ENCODE data around the gene SEMA5A. TPM values are rescaled to one million over a fixed set of nuclear protein-coding genes. Genes with fewer than 3 reads are reported as not detected.

Gene SEMA5A
- total RNA-seq, 1 donor from 2014 or later = not detected

GRCh38 chr5:9249231-9249630 is 296.6 kb downstream of the SEMA5A start:
- no peak for DNase-seq
- Mint-ChIP-seq H3K4me1 (no peaks in the 10 kb centered on the region), H3K9me3 (no peaks in the 10 kb centered on the region), H3K36me3 (ENCODE audit: low read depth) (no peaks in the 10 kb centered on the region), H3K27me3 (no peaks in the 10 kb centered on the region), H3K4me3 (no peak overlapping the region), H3K27ac (no peak overlapping the region)
- intact Hi-C loops (cut with micrococcal nuclease) = no loop called here

GRCh38 chr5:9245071-9245470 is 300.8 kb downstream of the SEMA5A start:
- Mint-ChIP-seq H3K27me3 (no peaks in the 10 kb centered on the region), H3K4me1 (no peaks in the 10 kb centered on the region), H3K27ac (no peak overlapping the region), H3K36me3 (ENCODE audit: low read depth) (no peaks in the 10 kb centered on the region), H3K4me3 (no peak overlapping the region), H3K9me3 (no peaks in the 10 kb centered on the region)
- DNase-seq = no peak
- intact Hi-C loops (cut with micrococcal nuclease) = no loop called here

- H3K36me3 Mint-ChIP-seq (ENCODE audit: low read depth) = no peaks in the 10 kb centered on the region
- H3K27ac Mint-ChIP-seq = no peak overlapping the region
- H3K4me3 Mint-ChIP-seq = no peak overlapping the region
- DNase-seq = no peak
- intact Hi-C loops (cut with micrococcal nuclease) = no loop called here
- no peaks in the 10 kb centered on the region for H3K4me1 Mint-ChIP-seq
- no peaks in the 10 kb centered on the region for H3K9me3 Mint-ChIP-seq
- H3K27me3 Mint-ChIP-seq = no peaks in the 10 kb centered on the region
These were observed 301.5 kb downstream of the SEMA5A start for GRCh38 chr5:9244417-9244816.

- no peak overlapping the region for H3K27ac Mint-ChIP-seq
- intact Hi-C loops (cut with micrococcal nuclease) = no loop called here
- H3K4me1 Mint-ChIP-seq = no peaks in the 10 kb centered on the region
- H3K4me3 Mint-ChIP-seq = no peak overlapping the region
- no peaks in the 10 kb centered on the region for H3K9me3 Mint-ChIP-seq
- no peaks in the 10 kb centered on the region for H3K27me3 Mint-ChIP-seq
- no peaks in the 10 kb centered on the region for H3K36me3 Mint-ChIP-seq (ENCODE audit: low read depth)
- DNase-seq = no peak
These were observed 304.2 kb downstream of the SEMA5A start for GRCh38 chr5:9241479-9242305.

- no peaks in the 10 kb centered on the region for H3K36me3 Mint-ChIP-seq (ENCODE audit: low read depth)
- H3K4me3 Mint-ChIP-seq = no peak overlapping the region
- H3K27me3 Mint-ChIP-seq = no peaks in the 10 kb centered on the region
- no peak for DNase-seq
- H3K27ac Mint-ChIP-seq = no peak overlapping the region
- H3K9me3 Mint-ChIP-seq = no peaks in the 10 kb centered on the region
- intact Hi-C loops (cut with micrococcal nuclease) = no loop called here
- no peaks in the 10 kb centered on the region for H3K4me1 Mint-ChIP-seq
These were observed 305.4 kb downstream of the SEMA5A start for GRCh38 chr5:9240431-9240830.

GRCh38 chr5:9239626-9240025 is 306.2 kb downstream of the SEMA5A start:
- no peak overlapping the region for H3K27ac Mint-ChIP-seq
- H3K4me3 Mint-ChIP-seq = no peak overlapping the region

GRCh38 chr5:9239071-9239470 is 306.8 kb downstream of the SEMA5A start:
- no peak for DNase-seq
- no peak overlapping the region for H3K27ac Mint-ChIP-seq
- intact Hi-C loops (cut with micrococcal nuclease) = no loop called here
- no peaks in the 10 kb centered on the region for H3K27me3 Mint-ChIP-seq
- H3K9me3 Mint-ChIP-seq = no peaks in the 10 kb centered on the region
- no peaks in the 10 kb centered on the region for H3K4me1 Mint-ChIP-seq
- no peaks in the 10 kb centered on the region for H3K36me3 Mint-ChIP-seq (ENCODE audit: low read depth)
- H3K4me3 Mint-ChIP-seq = no peak overlapping the region

More at GRCh38 chr5:9239626-9240025, 306.2 kb downstream of the SEMA5A start:
- H3K9me3 Mint-ChIP-seq = no peaks in the 10 kb centered on the region
- no peak for DNase-seq
- intact Hi-C loops (cut with micrococcal nuclease) = no loop called here
- no peaks in the 10 kb centered on the region for H3K36me3 Mint-ChIP-seq (ENCODE audit: low read depth)
- H3K27me3 Mint-ChIP-seq = no peaks in the 10 kb centered on the region
- H3K4me1 Mint-ChIP-seq = no peaks in the 10 kb centered on the region

GRCh38 chr5:9233712-9234111 is 312.2 kb downstream of the SEMA5A start:
- Mint-ChIP-seq H3K27me3 (no peaks in the 10 kb centered on the region), H3K27ac (no peak overlapping the region), H3K36me3 (ENCODE audit: low read depth) (no peaks in the 10 kb centered on the region), H3K4me3 (no peak overlapping the region), H3K9me3 (no peaks in the 10 kb centered on the region), H3K4me1 (no peaks in the 10 kb centered on the region)
- DNase-seq = no peak
- intact Hi-C loops (cut with micrococcal nuclease) = no loop called here

- DNase-seq = no peak
- no peaks in the 10 kb centered on the region for H3K27me3 Mint-ChIP-seq
- intact Hi-C loops (cut with micrococcal nuclease) = no loop called here
- H3K4me3 Mint-ChIP-seq = no peak overlapping the region
- no peaks in the 10 kb centered on the region for H3K9me3 Mint-ChIP-seq
- no peaks in the 10 kb centered on the region for H3K36me3 Mint-ChIP-seq (ENCODE audit: low read depth)
- H3K4me1 Mint-ChIP-seq = no peaks in the 10 kb centered on the region
- H3K27ac Mint-ChIP-seq = no peak overlapping the region
These were observed 312.8 kb downstream of the SEMA5A start for GRCh38 chr5:9233035-9233434.

- intact Hi-C loops (cut with micrococcal nuclease) = no loop called here
- Mint-ChIP-seq H3K9me3 (no peaks in the 10 kb centered on the region), H3K27ac (no peak overlapping the region), H3K4me3 (no peak overlapping the region), H3K36me3 (ENCODE audit: low read depth) (no peaks in the 10 kb centered on the region), H3K27me3 (no peaks in the 10 kb centered on the region), H3K4me1 (no peaks in the 10 kb centered on the region)
- no peak for DNase-seq
These were observed 314.0 kb downstream of the SEMA5A start for GRCh38 chr5:9231842-9232241.

GRCh38 chr5:9230355-9230754 is 315.5 kb downstream of the SEMA5A start:
- no peaks in the 10 kb centered on the region for H3K9me3 Mint-ChIP-seq

GRCh38 chr5:9226016-9226536 is 319.8 kb downstream of the SEMA5A start:
- H3K27ac Mint-ChIP-seq = no peak overlapping the region
- no peaks in the 10 kb centered on the region for H3K27me3 Mint-ChIP-seq
- intact Hi-C loops (cut with micrococcal nuclease) = no loop called here
- H3K36me3 Mint-ChIP-seq (ENCODE audit: low read depth) = no peaks in the 10 kb centered on the region
- H3K9me3 Mint-ChIP-seq = no peaks in the 10 kb centered on the region
- H3K4me1 Mint-ChIP-seq = no peaks in the 10 kb centered on the region
- DNase-seq = no peak
- no peak overlapping the region for H3K4me3 Mint-ChIP-seq

More at GRCh38 chr5:9230355-9230754, 315.5 kb downstream of the SEMA5A start:
- H3K36me3 Mint-ChIP-seq (ENCODE audit: low read depth) = no peaks in the 10 kb centered on the region
- no peak overlapping the region for H3K4me3 Mint-ChIP-seq
- H3K27me3 Mint-ChIP-seq = no peaks in the 10 kb centered on the region
- H3K4me1 Mint-ChIP-seq = no peaks in the 10 kb centered on the region
- DNase-seq = no peak
- H3K27ac Mint-ChIP-seq = no peak overlapping the region
- intact Hi-C loops (cut with micrococcal nuclease) = no loop called here

- no peaks in the 10 kb centered on the region for H3K9me3 Mint-ChIP-seq
- H3K27ac Mint-ChIP-seq = no peak overlapping the region
- intact Hi-C loops (cut with micrococcal nuclease) = no loop called here
- no peaks in the 10 kb centered on the region for H3K4me1 Mint-ChIP-seq
- H3K36me3 Mint-ChIP-seq (ENCODE audit: low read depth) = no peaks in the 10 kb centered on the region
- DNase-seq = no peak
- H3K4me3 Mint-ChIP-seq = no peak overlapping the region
- no peaks in the 10 kb centered on the region for H3K27me3 Mint-ChIP-seq
These were observed 323.6 kb downstream of the SEMA5A start for GRCh38 chr5:9222054-9222976.

GRCh38 chr5:9218358-9218757 is 327.5 kb downstream of the SEMA5A start:
- Mint-ChIP-seq H3K27me3 (no peaks in the 10 kb centered on the region), H3K27ac (no peak overlapping the region), H3K9me3 (no peaks in the 10 kb centered on the region), H3K4me1 (no peaks in the 10 kb centered on the region), H3K4me3 (no peak overlapping the region), H3K36me3 (ENCODE audit: low read depth) (no peaks in the 10 kb centered on the region)
- DNase-seq = no peak
- intact Hi-C loops (cut with micrococcal nuclease) = no loop called here

Measured in activated CD4-positive, alpha-beta T cell treated with anti-CD3 and anti-CD28 coated beads, Interleukin-2, amount 10 ng/mL, durations not matched to agents 24 days and 14 days (primary cell).